DMS53 (cell line): Measurements from ENCODE around the gene CTSZ.
"Not testable (repeated sequence)": the region's sequence is repeated elsewhere in the genome, so short reads cannot be mapped to it uniquely, and the experiment has no call there.

Experiments
- DNase-seq: peaks from one replicate; lab custom pipeline; 2025; lab: John Stamatoyannopoulos, UW

The CTSZ gene

GRCh38 chr20:59006864-59007664 is at the start of gene CTSZ:
Gene CTSZ, minus strand, starts transcription at chr20:59007254. Its CDS starts 126 bp downstream, at chr20:59007128.
- peak; percentile 69 for DNase-seq

- no peak for DNase-seq
These were observed 48.2 kb upstream of the CTSZ start for GRCh38 chr20:59055302-59055701.

- no peak for DNase-seq
These were observed 44.7 kb upstream of the CTSZ start for GRCh38 chr20:59051666-59052185.

- no peak for DNase-seq
These were observed 43.4 kb upstream of the CTSZ start for GRCh38 chr20:59050437-59050836.

- DNase-seq: no peak
These were observed 41.6 kb upstream of the CTSZ start for GRCh38 chr20:59048681-59049030.

GRCh38 chr20:59047938-59048680 is 41.1 kb upstream of the CTSZ start:
- peak; percentile 32 for DNase-seq

- DNase-seq: no peak
These were observed 39.8 kb upstream of the CTSZ start for GRCh38 chr20:59046862-59047261.

GRCh38 chr20:59044796-59045195 is 37.7 kb upstream of the CTSZ start:
- no peak for DNase-seq

GRCh38 chr20:59044295-59044694 is 37.2 kb upstream of the CTSZ start:
- DNase-seq: no peak

GRCh38 chr20:59043698-59044097 is 36.6 kb upstream of the CTSZ start:
- DNase-seq: no peak

- DNase-seq: peak; percentile 96
These were observed 36.0 kb upstream of the CTSZ start for GRCh38 chr20:59042796-59043631.

GRCh38 chr20:59042151-59042795 is 35.2 kb upstream of the CTSZ start, which contains the start of gene PRELID3B:
Gene PRELID3B, minus strand, starts transcription at chr20:59042786. Its CDS starts 56 bp downstream, at chr20:59042730.
- DNase-seq: peak; percentile 68

- not testable (repeated sequence) for DNase-seq
These were observed 34.4 kb upstream of the CTSZ start for GRCh38 chr20:59041487-59041886.

- DNase-seq: no peak
These were observed 33.6 kb upstream of the CTSZ start for GRCh38 chr20:59040667-59041066.

GRCh38 chr20:59039233-59039632 is 32.2 kb upstream of the CTSZ start:
- no peak for DNase-seq

- DNase-seq: no peak
These were observed 30.3 kb upstream of the CTSZ start for GRCh38 chr20:59037386-59037785.

- no peak for DNase-seq
These were observed 28.3 kb upstream of the CTSZ start for GRCh38 chr20:59035381-59035780.

GRCh38 chr20:59033616-59034165 is 26.6 kb upstream of the CTSZ start:
- DNase-seq: no peak

- DNase-seq: no peak
These were observed 26.0 kb upstream of the CTSZ start for GRCh38 chr20:59033093-59033492.

GRCh38 chr20:59032713-59033059 is 25.6 kb upstream of the CTSZ start:
- DNase-seq: peak; percentile 83

GRCh38 chr20:59032023-59032712 is 25.1 kb upstream of the CTSZ start, which contains the start of gene ATP5F1E:
Gene ATP5F1E, minus strand, starts transcription at chr20:59032335. Its CDS starts 84 bp downstream, at chr20:59032251.
- DNase-seq: peak; percentile 97
